ENCODE measurements around the gene TMEM109.

The TMEM109 gene

DNA sequence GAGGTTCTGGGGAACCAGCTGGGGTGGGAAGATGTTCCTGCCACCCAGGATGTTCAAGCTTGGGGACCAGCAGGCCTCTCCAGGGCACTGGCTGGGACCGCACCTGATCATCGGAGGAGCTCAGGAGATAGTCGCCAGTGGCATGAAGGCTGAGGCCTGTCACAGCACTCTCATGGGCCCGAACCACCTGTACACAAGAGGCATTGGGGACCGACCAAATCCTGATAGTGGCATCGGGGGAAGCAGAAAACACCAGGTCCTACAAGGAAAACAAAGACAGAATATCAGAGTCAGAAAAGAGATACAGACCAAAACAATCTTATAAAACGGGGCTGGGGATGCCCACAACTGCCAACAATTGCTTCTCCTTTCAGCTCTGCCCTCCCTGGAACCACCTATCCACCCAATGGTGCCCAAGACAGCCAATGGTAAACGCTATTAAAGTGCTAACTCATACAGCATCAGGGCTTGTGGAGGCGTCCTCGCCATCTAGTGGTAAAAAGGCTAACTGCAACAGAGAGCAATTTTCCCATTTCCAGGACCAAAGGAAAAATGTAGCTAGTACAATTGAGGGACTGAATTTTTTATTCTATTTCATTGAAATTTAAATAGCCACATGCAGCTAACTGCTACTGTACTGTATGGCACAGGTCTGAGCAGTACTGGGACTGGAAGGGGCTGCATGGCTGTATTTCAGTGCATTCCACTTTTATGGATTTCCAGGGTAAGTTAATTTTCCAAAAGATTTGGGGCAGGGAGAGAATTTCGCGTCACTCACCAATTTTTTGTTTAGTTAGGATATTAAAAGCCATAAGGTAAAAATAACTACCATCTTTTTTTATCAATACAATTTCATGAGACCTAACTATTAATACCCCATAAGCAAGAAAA lies 14.7 kb upstream of the TMEM109 start:
- Histone ChIP-seq H3K23ac (ENCODE audit: low read depth, low read length, poor library complexity) (no peak overlapping the region), H3K4me1 (ENCODE audit: control insufficient read depth in 2 of 2, insufficient read depth in 1 of 2, low read depth in 1 of 2, low read length in 2 of 2) (no peaks in the 10 kb centered on the region), H3K9me3 (replicated peaks in 1 of 2; ENCODE audit: control insufficient read depth in 2 of 2, insufficient read depth in 1 of 2, low read depth in 1 of 2, low read length in 2 of 2) (no peaks in the 10 kb centered on the region), H2AK5ac (ENCODE audit: low read depth, low read length) (no peak overlapping the region), H3K18ac (ENCODE audit: low read length) (no peak overlapping the region), H3K4me3 (ENCODE audit: low read length in 2 of 2) (no peak overlapping the region), H3K36me3 (replicated peaks in 1 of 2; ENCODE audit: control insufficient read depth in 2 of 2, insufficient read depth in 2 of 2, low read length in 2 of 2) (peaks cover 61 to 99% of the 10 kb centered on the region in 2 donors), H3K4me2 (ENCODE audit: insufficient read depth, low read length, poor library complexity, severe bottlenecking) (no peak overlapping the region), H2BK15ac (ENCODE audit: low read length) (no peak overlapping the region), H3K4ac (ENCODE audit: low read length) (no peak overlapping the region), H3K79me1 (ENCODE audit: low read depth, low read length) (peaks cover 11% of the 10 kb centered on the region), H2BK120ac (ENCODE audit: low read depth, low read length) (no peak overlapping the region), H3K9ac (ENCODE audit: low read depth, low read length, poor library complexity) (no peak overlapping the region), H3K27ac (replicated peaks; ENCODE audit: low read length) (no peak overlapping the region), H3K14ac (ENCODE audit: low read length) (no peak overlapping the region), H3K27me3 (ENCODE audit: control insufficient read depth in 3 of 3, insufficient read depth in 3 of 3, low read depth in 1 of 3, low read length in 3 of 3) (no peaks in the 10 kb centered on the region), H4K91ac (ENCODE audit: low read depth, low read length, poor library complexity) (no peak overlapping the region), H2BK12ac (ENCODE audit: low read length) (no peak overlapping the region), H4K8ac (ENCODE audit: low read depth, low read length) (no peak overlapping the region), H2BK5ac (ENCODE audit: low read length) (no peak overlapping the region), H2AFZ (ENCODE audit: low read length) (no peak overlapping the region)
- WGBS, 2 donors (ENCODE audit: extremely low coverage in 2 of 2, insufficient read length in 2 of 2, insufficient replicate concordance in 1 of 2) = no CpG with 5 or more reads among the region's 12 CpGs
- DNase-seq (ENCODE audit: low spot score) = peak; percentile 59

DNA sequence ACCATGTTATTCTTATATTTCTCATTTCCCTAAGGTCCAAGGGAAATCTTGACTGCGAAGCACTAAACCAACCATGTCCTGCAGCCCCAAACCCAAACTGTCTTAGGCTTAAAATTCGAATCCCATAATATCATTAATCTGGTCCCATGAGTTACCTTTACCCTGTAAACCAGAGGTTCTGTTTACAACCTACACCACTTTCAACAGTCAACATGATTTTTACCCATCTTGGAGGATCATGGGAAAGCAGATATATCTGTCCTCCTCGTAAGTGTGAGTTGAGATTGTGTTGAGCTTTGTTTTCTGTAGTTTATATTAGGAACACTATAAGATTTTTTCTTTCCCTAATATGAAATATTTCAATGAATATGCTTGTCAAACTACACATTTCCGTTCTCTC lies 14.0 kb upstream of the TMEM109 start:
- no peak overlapping the region for H3K9ac ChIP-seq (ENCODE audit: low read depth, low read length, poor library complexity)
- no peak overlapping the region for H2AK5ac ChIP-seq (ENCODE audit: low read depth, low read length)
- H2AFZ ChIP-seq (ENCODE audit: low read length) = no peak overlapping the region
- no peak overlapping the region for H4K8ac ChIP-seq (ENCODE audit: low read depth, low read length)
- DNase-seq (ENCODE audit: low spot score) = no peak
- H3K4me3 ChIP-seq (ENCODE audit: low read length in 2 of 2) = no peak overlapping the region
- no CpG with 5 or more reads among the region's 4 CpGs for WGBS, 2 donors (ENCODE audit: extremely low coverage in 2 of 2, insufficient read length in 2 of 2, insufficient replicate concordance in 1 of 2)
- no peak overlapping the region for H3K18ac ChIP-seq (ENCODE audit: low read length)
- H3K23ac ChIP-seq (ENCODE audit: low read depth, low read length, poor library complexity) = no peak overlapping the region
- H3K9me3 ChIP-seq (replicated peaks in 1 of 2; ENCODE audit: control insufficient read depth in 2 of 2, insufficient read depth in 1 of 2, low read depth in 1 of 2, low read length in 2 of 2) = no peaks in the 10 kb centered on the region
- no peak overlapping the region for H4K91ac ChIP-seq (ENCODE audit: low read depth, low read length, poor library complexity)
- H3K79me1 ChIP-seq (ENCODE audit: low read depth, low read length) = peaks cover 11% of the 10 kb centered on the region
- no peak overlapping the region for H2BK15ac ChIP-seq (ENCODE audit: low read length)
- H3K14ac ChIP-seq (ENCODE audit: low read length) = no peak overlapping the region
- H2BK120ac ChIP-seq (ENCODE audit: low read depth, low read length) = no peak overlapping the region
- H2BK12ac ChIP-seq (ENCODE audit: low read length) = no peak overlapping the region
- H2BK5ac ChIP-seq (ENCODE audit: low read length) = no peak overlapping the region
- peaks cover under 1 to 4% of the 10 kb centered on the region in 2 donors for H3K4me1 ChIP-seq (ENCODE audit: control insufficient read depth in 2 of 2, insufficient read depth in 1 of 2, low read depth in 1 of 2, low read length in 2 of 2)
- peaks cover 58 to 99% of the 10 kb centered on the region in 2 donors for H3K36me3 ChIP-seq (replicated peaks in 1 of 2; ENCODE audit: control insufficient read depth in 2 of 2, insufficient read depth in 2 of 2, low read length in 2 of 2)
- no peak overlapping the region for H3K4me2 ChIP-seq (ENCODE audit: insufficient read depth, low read length, poor library complexity, severe bottlenecking)
- no peak overlapping the region for H3K4ac ChIP-seq (ENCODE audit: low read length)
- no peaks in the 10 kb centered on the region for H3K27me3 ChIP-seq (ENCODE audit: control insufficient read depth in 3 of 3, insufficient read depth in 3 of 3, low read depth in 1 of 3, low read length in 3 of 3)
- no peak overlapping the region for H3K27ac ChIP-seq (replicated peaks; ENCODE audit: low read length)

DNA sequence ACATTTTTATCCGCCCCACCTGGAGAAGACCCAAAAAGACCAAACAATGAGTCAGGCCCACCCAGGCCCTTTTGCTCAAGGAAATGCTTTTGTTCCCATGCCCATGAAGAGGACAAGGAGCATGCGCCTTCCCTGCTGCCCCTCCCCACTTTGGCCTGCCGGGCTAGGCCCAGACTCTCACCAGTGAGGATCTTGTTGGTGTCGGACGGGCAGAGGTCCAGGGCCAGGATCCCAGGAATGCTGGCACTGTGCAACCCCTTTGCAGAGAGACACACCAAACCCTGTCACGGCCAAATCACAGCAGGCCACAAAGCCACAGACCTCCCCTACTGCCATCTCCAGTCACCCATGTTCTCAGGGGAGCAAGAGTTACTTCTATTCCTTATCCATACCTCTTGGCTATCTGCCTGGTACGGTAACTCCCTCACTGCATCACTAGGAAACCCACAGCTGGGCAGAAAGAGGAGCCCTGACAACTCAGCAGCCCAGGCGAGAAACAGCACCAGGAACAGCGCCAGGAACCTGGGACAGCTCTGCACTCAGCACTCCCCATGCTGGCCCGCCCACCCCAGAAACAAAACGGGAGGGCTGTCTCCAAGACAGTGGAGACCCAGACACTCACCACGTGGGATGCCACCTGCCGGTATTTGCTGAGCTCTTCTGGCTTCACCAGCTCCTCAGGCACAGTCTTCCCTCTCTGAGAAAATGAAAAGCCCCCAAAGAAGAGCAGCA lies 13.1 kb upstream of the TMEM109 start:
- no peaks in the 10 kb centered on the region for H3K27me3 ChIP-seq (ENCODE audit: control insufficient read depth in 3 of 3, insufficient read depth in 3 of 3, low read depth in 1 of 3, low read length in 3 of 3)
- no peak overlapping the region for H4K91ac ChIP-seq (ENCODE audit: low read depth, low read length, poor library complexity)
- no peak overlapping the region for H3K23ac ChIP-seq (ENCODE audit: low read depth, low read length, poor library complexity)
- DNase-seq (ENCODE audit: low spot score) = no peak
- peaks cover 57 to 94% of the 10 kb centered on the region in 2 donors for H3K36me3 ChIP-seq (replicated peaks in 1 of 2; ENCODE audit: control insufficient read depth in 2 of 2, insufficient read depth in 2 of 2, low read length in 2 of 2)
- no peak overlapping the region for H2AK5ac ChIP-seq (ENCODE audit: low read depth, low read length)
- H2BK5ac ChIP-seq (ENCODE audit: low read length) = no peak overlapping the region
- H3K4me1 ChIP-seq (ENCODE audit: control insufficient read depth in 2 of 2, insufficient read depth in 1 of 2, low read depth in 1 of 2, low read length in 2 of 2) = peaks cover 6 to 9% of the 10 kb centered on the region in 2 donors
- H3K79me1 ChIP-seq (ENCODE audit: low read depth, low read length) = peaks cover 11% of the 10 kb centered on the region
- no peak overlapping the region for H3K27ac ChIP-seq (replicated peaks; ENCODE audit: low read length)
- H3K9ac ChIP-seq (ENCODE audit: low read depth, low read length, poor library complexity) = no peak overlapping the region
- H3K9me3 ChIP-seq (replicated peaks in 1 of 2; ENCODE audit: control insufficient read depth in 2 of 2, insufficient read depth in 1 of 2, low read depth in 1 of 2, low read length in 2 of 2) = no peaks in the 10 kb centered on the region
- no peak overlapping the region for H3K4ac ChIP-seq (ENCODE audit: low read length)
- H3K14ac ChIP-seq (ENCODE audit: low read length) = no peak overlapping the region
- no peak overlapping the region for H2BK120ac ChIP-seq (ENCODE audit: low read depth, low read length)
- no peak overlapping the region for H4K8ac ChIP-seq (ENCODE audit: low read depth, low read length)
- no CpG with 5 or more reads among the region's 13 CpGs for WGBS, 2 donors (ENCODE audit: extremely low coverage in 2 of 2, insufficient read length in 2 of 2, insufficient replicate concordance in 1 of 2)
- H3K4me2 ChIP-seq (ENCODE audit: insufficient read depth, low read length, poor library complexity, severe bottlenecking) = no peak overlapping the region
- H2BK12ac ChIP-seq (ENCODE audit: low read length) = no peak overlapping the region
- H2BK15ac ChIP-seq (ENCODE audit: low read length) = no peak overlapping the region
- H3K18ac ChIP-seq (ENCODE audit: low read length) = no peak overlapping the region
- H2AFZ ChIP-seq (ENCODE audit: low read length) = no peak overlapping the region
- no peak overlapping the region for H3K4me3 ChIP-seq (ENCODE audit: low read length in 2 of 2)

DNA sequence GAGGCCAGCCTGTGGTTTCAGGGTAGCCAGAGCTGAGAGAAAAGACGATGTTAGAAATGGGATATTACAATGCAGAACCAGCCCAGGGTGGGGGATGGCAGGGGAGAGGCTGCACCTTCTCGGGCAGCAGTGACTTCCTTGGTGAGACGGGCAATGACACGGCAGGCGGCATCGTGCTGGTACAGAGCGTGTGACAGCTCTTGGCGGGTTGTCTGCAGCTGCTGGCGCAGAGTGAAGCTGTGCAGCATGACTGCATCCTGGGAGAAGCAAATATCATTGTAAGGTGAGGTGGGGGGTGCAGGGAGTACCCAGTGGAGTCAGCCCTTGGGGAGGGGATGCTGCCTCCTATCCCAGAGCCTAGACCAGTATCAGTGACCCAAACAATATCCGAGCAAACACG lies 11.3 kb upstream of the TMEM109 start:
- H2AK5ac ChIP-seq (ENCODE audit: low read depth, low read length) = no peak overlapping the region
- peaks cover 47 to 76% of the 10 kb centered on the region in 2 donors for H3K36me3 ChIP-seq (replicated peaks in 1 of 2; ENCODE audit: control insufficient read depth in 2 of 2, insufficient read depth in 2 of 2, low read length in 2 of 2)
- H3K23ac ChIP-seq (ENCODE audit: low read depth, low read length, poor library complexity) = no peak overlapping the region
- H3K79me1 ChIP-seq (ENCODE audit: low read depth, low read length) = peaks cover 11% of the 10 kb centered on the region
- H3K9me3 ChIP-seq (replicated peaks in 1 of 2; ENCODE audit: control insufficient read depth in 2 of 2, insufficient read depth in 1 of 2, low read depth in 1 of 2, low read length in 2 of 2) = no peaks in the 10 kb centered on the region
- H3K18ac ChIP-seq (ENCODE audit: low read length) = no peak overlapping the region
- peaks cover 6 to 13% of the 10 kb centered on the region in 2 donors for H3K4me1 ChIP-seq (ENCODE audit: control insufficient read depth in 2 of 2, insufficient read depth in 1 of 2, low read depth in 1 of 2, low read length in 2 of 2)
- no peak overlapping the region for H4K8ac ChIP-seq (ENCODE audit: low read depth, low read length)
- no peak overlapping the region for H4K91ac ChIP-seq (ENCODE audit: low read depth, low read length, poor library complexity)
- no peak overlapping the region for H2BK15ac ChIP-seq (ENCODE audit: low read length)
- H2BK12ac ChIP-seq (ENCODE audit: low read length) = no peak overlapping the region
- H2BK120ac ChIP-seq (ENCODE audit: low read depth, low read length) = no peak overlapping the region
- no peak overlapping the region for H2BK5ac ChIP-seq (ENCODE audit: low read length)
- DNase-seq (ENCODE audit: low spot score) = no peak
- H3K9ac ChIP-seq (ENCODE audit: low read depth, low read length, poor library complexity) = no peak overlapping the region
- H3K4ac ChIP-seq (ENCODE audit: low read length) = no peak overlapping the region
- no peaks in the 10 kb centered on the region for H3K27me3 ChIP-seq (ENCODE audit: control insufficient read depth in 3 of 3, insufficient read depth in 3 of 3, low read depth in 1 of 3, low read length in 3 of 3)
- H2AFZ ChIP-seq (ENCODE audit: low read length) = no peak overlapping the region
- H3K27ac ChIP-seq (replicated peaks; ENCODE audit: low read length) = no peak overlapping the region
- H3K14ac ChIP-seq (ENCODE audit: low read length) = no peak overlapping the region
- WGBS, 2 donors (ENCODE audit: extremely low coverage in 2 of 2, insufficient read length in 2 of 2, insufficient replicate concordance in 1 of 2) = no CpG with 5 or more reads among the region's 11 CpGs
- no peak overlapping the region for H3K4me3 ChIP-seq (ENCODE audit: low read length in 2 of 2)
- H3K4me2 ChIP-seq (ENCODE audit: insufficient read depth, low read length, poor library complexity, severe bottlenecking) = no peak overlapping the region

Data from neuronal stem cell (in vitro differentiated cells).